ENCODE data around the gene C1QA. TPM values are rescaled to one million over a fixed set of nuclear protein-coding genes. Genes with fewer than 3 reads are reported as not detected.

C1QA gene
- total and polyA plus RNA-seq, 2 of the 4 experiments (the other 2 are of a cell fraction), result not detected

DNA sequence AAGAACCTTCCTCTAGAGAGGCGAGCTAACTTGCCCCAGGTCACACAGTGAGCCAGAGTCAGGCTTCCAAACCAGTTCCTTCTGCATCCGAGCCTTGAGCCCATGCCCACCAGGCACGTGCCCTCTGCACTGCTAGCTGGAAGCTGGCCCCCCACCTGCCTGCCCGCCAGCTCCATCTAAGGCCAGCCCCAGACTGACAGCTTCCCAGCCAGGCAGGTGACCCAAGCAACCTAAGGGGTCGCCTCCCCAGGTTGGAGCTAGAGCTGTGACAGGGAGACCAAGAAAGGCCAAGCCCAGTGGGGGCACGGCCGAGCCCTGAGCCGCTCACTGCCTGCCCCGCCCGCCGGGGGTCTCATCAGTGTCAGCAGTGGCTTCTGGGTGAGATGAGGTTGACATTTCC, 19.9 kb upstream of the C1QA start:
- ChIA-PET CTCF (interaction anchor here (1.0 kb wide), 1 partner anchor 43 kb away, joined by 3 read pairs; no protein-coding TSS in a partner anchor), POLR2A (ENCODE audit: unreplicated experiment) (no interaction called here)
- no peak overlapping the region for H4K5ac ChIP-seq (ENCODE audit: low read depth, low read length)
- no peaks in the 10 kb centered on the region; the same call in 1 of the 2 replicates for H3K9me1 ChIP-seq (ENCODE audit: insufficient read depth, low read length)
- H3K9ac ChIP-seq (ENCODE audit: low read depth, low read length), result no peak overlapping the region
- H4K91ac ChIP-seq (ENCODE audit: insufficient read depth, low read depth, low read length), result no peak overlapping the region
- BruUV-seq (replicated peaks), result no TSS peak
- WGBS, 2 experiments (ENCODE audit: extremely low coverage in 2 of 2, insufficient read length in 1 of 2), result 34% methylated on average over 4 of the region's 11 CpGs; no CpG with 5 or more reads in 1 of the 2 experiments
- H3K9me3 ChIP-seq (ENCODE audit: control insufficient read depth, insufficient read depth, low read length), result no peaks in the 10 kb centered on the region
- H3K4me1 ChIP-seq (ENCODE audit: control insufficient read depth, insufficient read depth, low read length), result no peaks in the 10 kb centered on the region
- H2BK20ac ChIP-seq (ENCODE audit: low read depth, low read length), result no peak overlapping the region
- H2AK9ac ChIP-seq (replicated peaks; ENCODE audit: low read depth, low read length, poor library complexity), result no peak overlapping the region
- TF ChIP-seq RFX5 (IDR thresholded peaks at IDR 0.05; ENCODE audit: low read depth, low read length), result no peak
- TF ChIP-seq, protein P1, sequence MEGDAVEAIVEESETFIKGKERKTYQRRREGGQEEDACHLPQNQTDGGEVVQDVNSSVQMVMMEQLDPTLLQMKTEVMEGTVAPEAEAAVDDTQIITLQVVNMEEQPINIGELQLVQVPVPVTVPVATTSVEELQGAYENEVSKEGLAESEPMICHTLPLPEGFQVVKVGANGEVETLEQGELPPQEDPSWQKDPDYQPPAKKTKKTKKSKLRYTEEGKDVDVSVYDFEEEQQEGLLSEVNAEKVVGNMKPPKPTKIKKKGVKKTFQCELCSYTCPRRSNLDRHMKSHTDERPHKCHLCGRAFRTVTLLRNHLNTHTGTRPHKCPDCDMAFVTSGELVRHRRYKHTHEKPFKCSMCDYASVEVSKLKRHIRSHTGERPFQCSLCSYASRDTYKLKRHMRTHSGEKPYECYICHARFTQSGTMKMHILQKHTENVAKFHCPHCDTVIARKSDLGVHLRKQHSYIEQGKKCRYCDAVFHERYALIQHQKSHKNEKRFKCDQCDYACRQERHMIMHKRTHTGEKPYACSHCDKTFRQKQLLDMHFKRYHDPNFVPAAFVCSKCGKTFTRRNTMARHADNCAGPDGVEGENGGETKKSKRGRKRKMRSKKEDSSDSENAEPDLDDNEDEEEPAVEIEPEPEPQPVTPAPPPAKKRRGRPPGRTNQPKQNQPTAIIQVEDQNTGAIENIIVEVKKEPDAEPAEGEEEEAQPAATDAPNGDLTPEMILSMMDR (conservative IDR thresholded peaks at IDR 0.05; ENCODE audit: low read depth, low read length), result no peak
- TF ChIP-seq MXI1 (IDR thresholded peaks at IDR 0.05; ENCODE audit: borderline replicate concordance, low read depth, low read length), result no peak
- no peak for TF ChIP-seq MAFK (IDR thresholded peaks at IDR 0.05; ENCODE audit: low read depth, low read length)
- no peak for TF ChIP-seq CEBPB (IDR thresholded peaks at IDR 0.05; ENCODE audit: low read depth, low read length)
- no peak for TF ChIP-seq CHD1 (IDR thresholded peaks at IDR 0.05; ENCODE audit: low read depth, low read length)
- no peak for TF ChIP-seq RCOR1 (IDR thresholded peaks at IDR 0.05; ENCODE audit: insufficient replicate concordance, low read length)
- H3K27me3 ChIP-seq (ENCODE audit: control insufficient read depth, insufficient read depth, low read length), result peaks cover 56% of the 10 kb centered on the region
- no peak overlapping the region for H3K18ac ChIP-seq (ENCODE audit: low read depth, low read length)
- H2BK5ac ChIP-seq (ENCODE audit: low read depth, low read length, poor library complexity, severe bottlenecking), result no peak overlapping the region
- no peak for DNase-seq
- H2AK5ac ChIP-seq (ENCODE audit: low read depth, low read length), result no peak overlapping the region
- no peaks in the 10 kb centered on the region for H3K79me1 ChIP-seq (ENCODE audit: low read depth in 1 of 2, low read length in 2 of 2)
- H3K4ac ChIP-seq (ENCODE audit: low read depth, low read length), result no peak overlapping the region
- no peak overlapping the region for H3K4me3 ChIP-seq (ENCODE audit: insufficient read depth, low read depth, low read length)
- in situ Hi-C loops (cut with MboI; ENCODE audit: low sequenced_read_pairs), result no loop called here
- H3K36me3 ChIP-seq (ENCODE audit: control insufficient read depth, insufficient read depth, low read length), result no peaks in the 10 kb centered on the region
- no peak overlapping the region for H2BK120ac ChIP-seq (ENCODE audit: low read depth, low read length)
- no peak overlapping the region for H3K56ac ChIP-seq (ENCODE audit: extremely low read depth, insufficient read depth, low read length)
- no peak for ATAC-seq (ENCODE audit: low read depth)
- peaks cover 4% of the 10 kb centered on the region; the same call in 1 of the 2 replicates for H4K20me1 ChIP-seq (ENCODE audit: insufficient read depth, low read length)
- no peak overlapping the region for H3K23ac ChIP-seq (ENCODE audit: low read depth, low read length)
- no peak overlapping the region for H3K27ac ChIP-seq (ENCODE audit: insufficient read depth, low read length)
- H4K8ac ChIP-seq (ENCODE audit: low read depth in 2 of 2, low read length in 2 of 2), result no peak overlapping the region
- dilution Hi-C loops (cut with HindIII; ENCODE audit: low sequenced_read_pairs, unreplicated experiment), result no loop called here
- no peak overlapping the region for H2AFZ ChIP-seq (replicated peaks; ENCODE audit: low read length, poor library complexity)
- intact Hi-C loops (cut with micrococcal nuclease), result no loop called here
- no peak overlapping the region for H3K14ac ChIP-seq (replicated peaks; ENCODE audit: low read depth, low read length)
- no peak overlapping the region for H2BK15ac ChIP-seq (ENCODE audit: low read depth, low read length)
- no peak overlapping the region for H3K4me2 ChIP-seq (ENCODE audit: low read depth, low read length)

All from IMR-90 (cell line).